Neural cell (in vitro differentiated cells): ENCODE measurements around the gene IRF2BP1. TPM values are rescaled to one million over a fixed set of nuclear protein-coding genes. Genes with fewer than 3 reads are reported as not detected.
A peak's percentile ranks its signal among the peaks of the same experiment; 100 is the strongest.

Experiments
- H2AFZ ChIP-seq: fragments of 200-600, 300-800 bp; sonication (generic), shearing (Covaris generic); 2 replicates; pipeline ENCODE4 v1.6.0; 2014; ENCODE audit warnings: low read depth, mild to moderate bottlenecking, antibody characterized with exemption, low read length, moderate library complexity
- H3F3A ChIP-seq: fragments of 200-600 bp; shearing (Covaris generic); 2 replicates; pipeline ENCODE4 v1.6.1; 2016; ENCODE audit warnings: mild to moderate bottlenecking, moderate library complexity, mixed read lengths, antibody characterized with exemption, low read length; ENCODE audit not compliant: insufficient read depth, poor library complexity, severe bottlenecking
- H3K27ac ChIP-seq: fragments of 200-600, 300-800 bp; sonication (generic), shearing (Covaris generic); 2 replicates; pipeline ENCODE4 v1.5.1; 2014; ENCODE audit warnings: mild to moderate bottlenecking, low read length, moderate library complexity
- H3K27me3 ChIP-seq: fragments of 300-800, 200-600 bp; sonication (generic), shearing (Covaris generic); 2 replicates; pipeline ENCODE4 v1.6.0; 2014; ENCODE audit warnings: mild to moderate bottlenecking, low read depth, low read length, moderate library complexity; ENCODE audit not compliant: insufficient read depth
- H3K36me3 ChIP-seq: fragments of 300-800, 200-600 bp; sonication (generic), shearing (Covaris generic); 2 replicates; pipeline ENCODE4 v1.5.1; 2014; ENCODE audit warnings: mild to moderate bottlenecking, antibody characterized with exemption, low read length, moderate library complexity; ENCODE audit not compliant: insufficient read depth
- H3K4me2 ChIP-seq: fragments of 300-800, 200-600 bp; sonication (generic), shearing (Covaris generic); 2 replicates; pipeline ENCODE4 v1.6.0; 2014; ENCODE audit warnings: mild to moderate bottlenecking, low read length
- H3K4me3 ChIP-seq: fragments of 300-800, 200-600 bp; sonication (generic), shearing (Covaris generic); 2 replicates; pipeline ENCODE4 v1.5.1; 2014; ENCODE audit warnings: mild to moderate bottlenecking, low read length, moderate library complexity
- H3K79me2 ChIP-seq: fragments of 200-600 bp; shearing (Covaris generic); replicated peaks from 2 replicates; pipeline ENCODE4 v1.6.0; 2014; ENCODE audit warnings: mild to moderate bottlenecking, low read length, moderate library complexity; ENCODE audit not compliant: insufficient read depth
- H3K9ac ChIP-seq: fragments of 300-800, 200-600 bp; sonication (generic), shearing (Covaris generic); 2 replicates; pipeline ENCODE4 v1.6.1; 2016; ENCODE audit warnings: mild to moderate bottlenecking, low read length, mixed read lengths
- H3K9me2 ChIP-seq: fragments of 200-600 bp; shearing (Covaris generic); 2 replicates; pipeline ENCODE4 v1.6.1; 2016; ENCODE audit warnings: mild to moderate bottlenecking, low read length, mixed read lengths; ENCODE audit not compliant: insufficient read depth
- H3K9me3 ChIP-seq: fragments of 200-600, 300-800 bp; sonication (generic), shearing (Covaris generic); 2 replicates; pipeline ENCODE4 v1.6.1; 2016; ENCODE audit warnings: mild to moderate bottlenecking, mixed run types, low read length, moderate library complexity, mixed read lengths
- H4K20me1 ChIP-seq: fragments of 200-600 bp; shearing (Covaris generic); 2 replicates; pipeline ENCODE4 v1.6.1; 2016; ENCODE audit warnings: mild to moderate bottlenecking, mixed run types; ENCODE audit not compliant: insufficient read depth
- CTCF ChIP-seq: fragments of 450-650 bp; IDR thresholded peaks from 2 replicates; pipeline ENCODE4 v1.5.1; 2014; ENCODE audit warnings: antibody characterized with exemption, mild to moderate bottlenecking, moderate library complexity; ENCODE audit not compliant: poor library complexity, severe bottlenecking
- EP300 ChIP-seq: fragments of 450-650 bp; conservative IDR thresholded peaks from 2 replicates; pipeline ENCODE4 v1.6.1; 2014; ENCODE audit warnings: antibody characterized with exemption, mild to moderate bottlenecking, moderate library complexity; ENCODE audit not compliant: poor library complexity, severe bottlenecking
- EZH2 ChIP-seq: fragments of 200-600, 300-800 bp; shearing (Covaris generic), sonication (generic); IDR thresholded peaks from 2 replicates; pipeline ENCODE4 v1.6.1; 2014; ENCODE audit warnings: antibody characterized with exemption, low read length, borderline replicate concordance, mild to moderate bottlenecking; ENCODE audit not compliant: insufficient read depth, poor library complexity, severe bottlenecking
- MXI1 ChIP-seq: fragments of 450-650 bp; conservative IDR thresholded peaks from 2 replicates; pipeline ENCODE4 v1.6.1; 2014; ENCODE audit warnings: antibody characterized with exemption, mild to moderate bottlenecking; ENCODE audit not compliant: poor library complexity, severe bottlenecking
- POLR2AphosphoS5 ChIP-seq: IDR thresholded peaks from 2 replicates; pipeline ENCODE4 v1.6.1; 2012
- RAD21 ChIP-seq: fragments of 450-650 bp; conservative IDR thresholded peaks from 2 replicates; pipeline ENCODE4 v1.6.1; 2014; ENCODE audit warnings: antibody characterized with exemption, mild to moderate bottlenecking, moderate library complexity
- REST ChIP-seq: IDR thresholded peaks from 2 replicates; pipeline ENCODE4 v1.6.1; 2012; ENCODE audit warnings: borderline replicate concordance
- SMC3 ChIP-seq: fragments of 450-650 bp; conservative IDR thresholded peaks from 2 replicates; pipeline ENCODE4 v1.6.1; 2014; ENCODE audit warnings: antibody characterized with exemption, mild to moderate bottlenecking, moderate library complexity; ENCODE audit not compliant: poor library complexity
- TAF1 ChIP-seq: IDR thresholded peaks from 2 replicates; pipeline ENCODE4 v1.6.1; 2012; ENCODE audit warnings: low read depth
- polyA plus RNA-seq: library from polyadenylated mRNA; depleted of rRNA; stranded (reverse); fragments of >200 nt; gene quantifications from 2 replicates; pipeline ENCODE4 v1.2.3, GENCODE V29; 2014

The IRF2BP1 gene
- polyA plus RNA-seq, 1 donor from 2014 or later: 26.9 TPM

- H4K20me1 ChIP-seq: no peaks in the 10 kb centered on the region
- peak overlapping the region; percentile 11 for H3K4me2 ChIP-seq
- H3F3A ChIP-seq: no peaks in the 10 kb centered on the region
- H3K9me3 ChIP-seq: no peaks in the 10 kb centered on the region
- TF ChIP-seq EP300 (no peak), POLR2AphosphoS5 (no peak), TAF1 (no peak), CTCF (no peak), SMC3 (no peak), RAD21 (no peak), EZH2 (no peak), MXI1 (no peak), REST (no peak)
- H2AFZ ChIP-seq: no peak overlapping the region
- H3K27ac ChIP-seq: no peak overlapping the region
- no peaks in the 10 kb centered on the region for H3K27me3 ChIP-seq
- H3K4me3 ChIP-seq: peak overlapping the region; percentile 84
- H3K79me2 ChIP-seq: no peaks in the 10 kb centered on the region
- peak overlapping the region; percentile 83 for H3K9ac ChIP-seq
- H3K9me2 ChIP-seq: no peaks in the 10 kb centered on the region
- no peaks in the 10 kb centered on the region for H3K36me3 ChIP-seq
These were observed 14.9 kb upstream of the IRF2BP1 start for GRCh38 chr19:45900738-45901431.

GRCh38 chr19:45899919-45900589 lies 14.1 kb upstream of the IRF2BP1 start:
- Histone ChIP-seq H3F3A (no peaks in the 10 kb centered on the region), H3K36me3 (no peaks in the 10 kb centered on the region), H3K9ac (no peak overlapping the region), H4K20me1 (no peaks in the 10 kb centered on the region), H3K9me3 (no peaks in the 10 kb centered on the region), H3K79me2 (no peaks in the 10 kb centered on the region), H3K4me3 (peak overlapping the region; percentile 84), H2AFZ (no peak overlapping the region), H3K27me3 (no peaks in the 10 kb centered on the region), H3K9me2 (no peaks in the 10 kb centered on the region), H3K4me2 (no peak overlapping the region), H3K27ac (no peak overlapping the region)
- TF ChIP-seq EZH2 (no peak), CTCF (no peak), RAD21 (no peak), SMC3 (no peak), EP300 (no peak), REST (no peak), MXI1 (no peak), POLR2AphosphoS5 (no peak), TAF1 (no peak)
